H9 (cell line): ENCODE data around the gene RTF2. TPM values are rescaled to one million over a fixed set of nuclear protein-coding genes. Genes with fewer than 3 reads are reported as not detected.

Experiments used
- DNase-seq: peaks from one replicate; pipeline ENCODE4 v3.0.0-alpha.2; 2017
- H2AFZ ChIP-seq: one replicate; pipeline ENCODE4 v1.6.1; 2013; ENCODE audit warnings: mild to moderate bottlenecking, low read length, control low read depth, moderate library complexity
- H2AK5ac ChIP-seq: 2 replicates; pipeline ENCODE4 v1.6.1; 2013; ENCODE audit warnings: low read length, control low read depth, mixed read lengths; ENCODE audit not compliant: insufficient read length
- H2BK120ac ChIP-seq: one replicate; pipeline ENCODE4 v1.6.1; 2013; ENCODE audit warnings: low read depth, mild to moderate bottlenecking, low read length, control low read depth, inconsistent platforms; ENCODE audit not compliant: poor library complexity, severe bottlenecking
- H2BK12ac ChIP-seq: 2 replicates; pipeline ENCODE4 v1.6.1; 2013; ENCODE audit warnings: low read length, control low read depth, mixed read lengths, low read depth; ENCODE audit not compliant: insufficient read length
- H2BK15ac ChIP-seq: 2 replicates; pipeline ENCODE4 v1.6.1; 2013; ENCODE audit warnings: low read depth, low read length, control low read depth
- H2BK20ac ChIP-seq: one replicate; pipeline ENCODE4 v1.6.1; 2013; ENCODE audit warnings: low read depth, mild to moderate bottlenecking, low read length, control low read depth, inconsistent platforms; ENCODE audit not compliant: poor library complexity, severe bottlenecking
- H2BK5ac ChIP-seq: 2 replicates; pipeline ENCODE4 v1.6.1; 2013; ENCODE audit warnings: low read length, control low read depth, mixed read lengths; ENCODE audit not compliant: insufficient read length
- H3K14ac ChIP-seq: 2 replicates; pipeline ENCODE4 v1.6.1; 2013; ENCODE audit warnings: low read length, control low read depth; ENCODE audit not compliant: insufficient read depth
- H3K18ac ChIP-seq: 2 replicates; pipeline ENCODE4 v1.6.1; 2013; ENCODE audit warnings: low read depth, mild to moderate bottlenecking, mixed read lengths, low read length, control low read depth; ENCODE audit not compliant: insufficient read length
- H3K23ac ChIP-seq: 2 replicates; pipeline ENCODE4 v1.6.1; 2013; ENCODE audit warnings: low read length, control low read depth, mixed read lengths, low read depth; ENCODE audit not compliant: insufficient read length
- H3K23me2 ChIP-seq: 2 replicates; pipeline ENCODE4 v1.6.1; 2013; ENCODE audit warnings: low read depth, mild to moderate bottlenecking, mixed read lengths, low read length, control low read depth; ENCODE audit not compliant: insufficient read length, poor library complexity, severe bottlenecking
- H3K27ac ChIP-seq: 2 replicates; pipeline ENCODE4 v1.5.1; 2013; ENCODE audit warnings: low read length, control low read depth, mixed read lengths, low read depth; ENCODE audit not compliant: insufficient read length
- H3K27me3 ChIP-seq: 2 replicates; pipeline ENCODE4 v1.6.1; 2013; ENCODE audit warnings: low read length, control low read depth, inconsistent platforms; ENCODE audit not compliant: insufficient read depth
- H3K4ac ChIP-seq: 2 replicates; pipeline ENCODE4 v1.6.1; 2013; ENCODE audit warnings: low read depth, mild to moderate bottlenecking, control low read depth, inconsistent platforms, low read length, moderate library complexity
- H3K4me1 ChIP-seq: 2 replicates; pipeline ENCODE4 v1.6.1; 2013; ENCODE audit warnings: low read length, control low read depth, inconsistent platforms; ENCODE audit not compliant: insufficient read depth
- H3K4me2 ChIP-seq: 2 replicates; pipeline ENCODE4 v1.6.1; 2013; ENCODE audit warnings: low read length, control low read depth, mixed read lengths; ENCODE audit not compliant: insufficient read length, insufficient read depth
- H3K56ac ChIP-seq: 2 replicates; pipeline ENCODE4 v1.6.1; 2013; ENCODE audit warnings: low read depth, mild to moderate bottlenecking, mixed read lengths, low read length, control low read depth; ENCODE audit not compliant: insufficient read length
- H3K79me1 ChIP-seq: 2 replicates; pipeline ENCODE4 v1.6.1; 2013; ENCODE audit warnings: low read depth, mild to moderate bottlenecking, moderate library complexity, low read length, control low read depth, inconsistent platforms; ENCODE audit not compliant: insufficient read depth, poor library complexity, severe bottlenecking
- H3K79me2 ChIP-seq: 2 replicates; pipeline ENCODE4 v1.6.1; 2013; ENCODE audit warnings: low read length, control low read depth, inconsistent platforms; ENCODE audit not compliant: insufficient read depth
- H3K9ac ChIP-seq: 2 replicates; pipeline ENCODE4 v1.6.1; 2013; ENCODE audit warnings: low read length, control low read depth, mixed read lengths; ENCODE audit not compliant: insufficient read length; ENCODE audit errors: extremely low read depth
- H3K9me3 ChIP-seq: one replicate; pipeline ENCODE4 v1.6.1; 2013; ENCODE audit warnings: low read depth, low read length, inconsistent platforms; ENCODE audit not compliant: control insufficient read depth
- H3T11ph ChIP-seq: one replicate; pipeline ENCODE4 v1.6.1; 2013; ENCODE audit warnings: mild to moderate bottlenecking, low read length, control low read depth, inconsistent platforms
- H4K20me1 ChIP-seq: one replicate; pipeline ENCODE4 v1.6.1; 2013; ENCODE audit not compliant: control insufficient read depth, insufficient read length, insufficient read depth
- H4K5ac ChIP-seq: 2 replicates; pipeline ENCODE4 v1.6.1; 2013; ENCODE audit warnings: low read depth, mild to moderate bottlenecking, mixed read lengths, low read length, control low read depth; ENCODE audit not compliant: insufficient read length
- H4K8ac ChIP-seq: replicated peaks from 2 replicates; pipeline ENCODE4 v1.6.1; 2013; ENCODE audit warnings: low read length, control low read depth, mixed read lengths, low read depth; ENCODE audit not compliant: insufficient read length
- H4K91ac ChIP-seq: 2 replicates; pipeline ENCODE4 v1.6.1; 2013; ENCODE audit warnings: low read depth, mild to moderate bottlenecking, moderate library complexity, mixed read lengths, low read length, control low read depth; ENCODE audit not compliant: insufficient read length
- H3K27ac Mint-ChIP-seq, 3 experiments: 2 replicates in 2 of 3; 3 replicates in 1 of 3; pipeline ENCODE4 v1.8.0; 2020 to 2021; ENCODE audit warnings: mixed read lengths in 3 of 3, mild to moderate bottlenecking in 1 of 3, moderate library complexity in 1 of 3
- H3K27me3 Mint-ChIP-seq: 2 replicates; pipeline ENCODE4 v1.8.0; 2021; ENCODE audit warnings: low read depth, mild to moderate bottlenecking, moderate library complexity, mixed read lengths
- H3K36me3 Mint-ChIP-seq, 3 experiments: 2 replicates in 2 of 3; 3 replicates in 1 of 3; pipeline ENCODE4 v1.8.0; 2020 to 2021; ENCODE audit warnings: low read depth in 3 of 3, mixed read lengths in 3 of 3; ENCODE audit not compliant: insufficient read depth in 1 of 3
- H3K4me1 Mint-ChIP-seq, 2 experiments: 2 replicates each; pipeline ENCODE4 v1.8.0; 2020; ENCODE audit warnings: mixed read lengths in 2 of 2
- H3K4me3 Mint-ChIP-seq, 2 experiments: 2 replicates in 1 of 2; 3 replicates in 1 of 2; pipeline ENCODE4 v1.8.0; 2020 to 2021; ENCODE audit warnings: mild to moderate bottlenecking in 2 of 2, mixed read lengths in 2 of 2, moderate library complexity in 1 of 2
- H3K9me3 Mint-ChIP-seq, 2 experiments: 2 replicates in 1 of 2; 3 replicates in 1 of 2; pipeline ENCODE4 v1.8.0; 2020; ENCODE audit warnings: mild to moderate bottlenecking in 2 of 2, mixed read lengths in 2 of 2, moderate library complexity in 1 of 2
- WGBS: extraction: QIAGEN DNeasy Blood & Tissue Kit; methylation state at CpG from one replicate; pipeline ENCODE4 v1.1.7; 2013; ENCODE audit warnings: missing lambda C conversion rate, low lambda C conversion rate, mixed read lengths; ENCODE audit not compliant: insufficient read length; ENCODE audit errors: extremely low coverage; 5-methylcytosine and 5-hydroxymethylcytosine counted together
- total RNA-seq: library from RNA; stranded (reverse); gene quantifications from 2 replicates; pipeline ENCODE4 v1.2.1, GENCODE V29; 2021
- TF ChIP-seq, protein P1 (sequence below): fragments of 200-600 bp; sonication (generic); conservative IDR thresholded peaks from 3 replicates; pipeline ENCODE4 v1.8.0; 2021; ENCODE audit warnings: antibody characterized with exemption, mild to moderate bottlenecking

RTF2 gene
- total RNA-seq, 1 experiment from 2014 or later: 62.6 TPM

DNA sequence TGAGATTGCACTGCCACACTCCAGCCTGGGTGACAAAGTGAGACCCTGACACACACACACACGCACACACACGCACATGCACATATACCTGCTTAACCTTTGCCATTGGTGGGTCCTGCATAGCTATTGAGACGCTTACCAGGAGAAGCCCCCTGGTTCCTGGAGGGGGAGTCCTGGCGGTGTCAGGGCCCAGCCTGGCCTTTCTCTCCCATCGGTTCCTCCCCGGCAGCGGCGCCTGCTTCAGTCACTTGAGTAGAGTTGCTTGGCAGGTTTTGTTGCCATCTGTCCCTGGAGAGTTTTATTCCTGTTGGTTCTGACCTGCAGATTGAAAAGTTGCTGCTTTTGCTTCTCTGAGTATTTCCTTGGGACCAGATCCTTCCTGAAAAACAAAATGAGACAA, 35.5 kb downstream of the RTF2 start:
- no peaks in the 10 kb centered on the region for H3K27me3 ChIP-seq
- no peak overlapping the region for H3K18ac ChIP-seq
- no peaks in the 10 kb centered on the region for H3K23me2 ChIP-seq
- no peak overlapping the region for H3K27ac ChIP-seq
- no peak overlapping the region for H4K8ac ChIP-seq
- TF ChIP-seq, protein P1, sequence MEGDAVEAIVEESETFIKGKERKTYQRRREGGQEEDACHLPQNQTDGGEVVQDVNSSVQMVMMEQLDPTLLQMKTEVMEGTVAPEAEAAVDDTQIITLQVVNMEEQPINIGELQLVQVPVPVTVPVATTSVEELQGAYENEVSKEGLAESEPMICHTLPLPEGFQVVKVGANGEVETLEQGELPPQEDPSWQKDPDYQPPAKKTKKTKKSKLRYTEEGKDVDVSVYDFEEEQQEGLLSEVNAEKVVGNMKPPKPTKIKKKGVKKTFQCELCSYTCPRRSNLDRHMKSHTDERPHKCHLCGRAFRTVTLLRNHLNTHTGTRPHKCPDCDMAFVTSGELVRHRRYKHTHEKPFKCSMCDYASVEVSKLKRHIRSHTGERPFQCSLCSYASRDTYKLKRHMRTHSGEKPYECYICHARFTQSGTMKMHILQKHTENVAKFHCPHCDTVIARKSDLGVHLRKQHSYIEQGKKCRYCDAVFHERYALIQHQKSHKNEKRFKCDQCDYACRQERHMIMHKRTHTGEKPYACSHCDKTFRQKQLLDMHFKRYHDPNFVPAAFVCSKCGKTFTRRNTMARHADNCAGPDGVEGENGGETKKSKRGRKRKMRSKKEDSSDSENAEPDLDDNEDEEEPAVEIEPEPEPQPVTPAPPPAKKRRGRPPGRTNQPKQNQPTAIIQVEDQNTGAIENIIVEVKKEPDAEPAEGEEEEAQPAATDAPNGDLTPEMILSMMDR: no peak
- H2BK15ac ChIP-seq: no peak overlapping the region
- no peak overlapping the region for H4K5ac ChIP-seq
- no peak overlapping the region for H3K4me2 ChIP-seq
- H4K91ac ChIP-seq: no peak overlapping the region
- Mint-ChIP-seq H3K27me3 (no peaks in the 10 kb centered on the region), H3K36me3 (no peaks in the 10 kb centered on the region), H3K4me3 (no peak overlapping the region), H3K27ac (peak overlapping the region; percentile 33 to 81 (median 62); a peak in 1 of 7 replicates), H3K4me1 (peaks cover under 1 to 3% of the 10 kb centered on the region in 2 experiments; a peak in 2 of 4 replicates), H3K9me3 (no peaks in the 10 kb centered on the region)
- H3K23ac ChIP-seq: no peak overlapping the region
- no peak overlapping the region for H2BK12ac ChIP-seq
- H3K9me3 ChIP-seq: no peaks in the 10 kb centered on the region
- WGBS: no CpG with 5 or more reads among the region's 8 CpGs
- H2AFZ ChIP-seq: no peak overlapping the region
- H3K4me1 ChIP-seq: no peaks in the 10 kb centered on the region
- H3K9ac ChIP-seq: no peak overlapping the region
- H2BK20ac ChIP-seq: no peak overlapping the region
- H3K79me1 ChIP-seq: peaks cover 6% of the 10 kb centered on the region
- no peak for DNase-seq
- H2AK5ac ChIP-seq: no peak overlapping the region
- H3T11ph ChIP-seq: no peak overlapping the region
- no peaks in the 10 kb centered on the region for H4K20me1 ChIP-seq
- no peak overlapping the region for H3K56ac ChIP-seq
- no peak overlapping the region for H2BK120ac ChIP-seq
- no peak overlapping the region for H2BK5ac ChIP-seq
- no peaks in the 10 kb centered on the region for H3K79me2 ChIP-seq
- no peak overlapping the region for H3K14ac ChIP-seq
- H3K4ac ChIP-seq: no peak overlapping the region
